Suprapubic skin (tissue), 4 donors: ENCODE measurements around the gene SLC43A1. TPM values are rescaled to one million over a fixed set of nuclear protein-coding genes. Genes with fewer than 3 reads are reported as not detected.

ENCODE experiments used
- DNase-seq, 2 donors: peaks; one replicate each; pipeline ENCODE4 v3.0.0-alpha.2; 2019; ENCODE audit warnings: low spot score in 2 of 2
- H3K27ac ChIP-seq: fragments of 200-600 bp; sonication (generic); one replicate; pipeline ENCODE4 v1.5.1; 2019
- H3K27me3 ChIP-seq: fragments of 200-600 bp; sonication (generic); one replicate; pipeline ENCODE4 v1.5.1; 2019
- H3K36me3 ChIP-seq: fragments of 200-600 bp; sonication (generic); one replicate; pipeline ENCODE4 v1.5.1; 2019
- H3K4me1 ChIP-seq: fragments of 200-600 bp; sonication (generic); one replicate; pipeline ENCODE4 v1.5.1; 2019
- H3K4me3 ChIP-seq: fragments of 200-600 bp; sonication (generic); one replicate; pipeline ENCODE4 v1.5.1; 2019; ENCODE audit warnings: mild to moderate bottlenecking
- H3K9me3 ChIP-seq: fragments of 200-600 bp; sonication (generic); one replicate; pipeline ENCODE4 v1.5.1; 2019
- EP300 ChIP-seq: sonication (generic); formaldehyde crosslinking; IDR thresholded peaks from one replicate; pipeline ENCODE4 v1.6.1; 2017; ENCODE audit warnings: antibody characterized with exemption
- POLR2A ChIP-seq, 2 donors: fragments of 450-650 bp; IDR thresholded peaks; one replicate each; pipeline ENCODE4 v1.6.1; 2017; ENCODE audit warnings: antibody characterized with exemption in 2 of 2, mild to moderate bottlenecking in 2 of 2, moderate library complexity in 2 of 2
- POLR2AphosphoS5 ChIP-seq, 3 donors: sonication (generic); formaldehyde crosslinking; IDR thresholded peaks; one replicate each; pipeline ENCODE4 v1.6.1; 2017; ENCODE audit warnings: antibody characterized with exemption in 3 of 3
- WGBS: methylation state at CpG from one replicate; pipeline ENCODE4 v1.1.5; 2018; 5-methylcytosine and 5-hydroxymethylcytosine counted together
- total RNA-seq, 4 donors: library from RNA; depleted of rRNA; stranded (reverse); fragments of >200 nt; gene quantifications; one replicate each; pipeline ENCODE4 v1.1.0, GENCODE V29; 2016
- TF ChIP-seq, protein P1 (sequence below), 2 donors: fragments of 200-600 bp in 1 of 2; fragments of 450-650 bp in 1 of 2; sonication (generic) in 1 of 2; IDR thresholded peaks; one replicate each; pipeline ENCODE4 v1.5.1; 2016 to 2019; ENCODE audit warnings: antibody characterized with exemption in 2 of 2, mild to moderate bottlenecking in 1 of 2, moderate library complexity in 1 of 2

SLC43A1 gene
- total RNA-seq, 4 donors from 2014 or later: 13.8 to 48.8 (median 22.3) TPM

DNA sequence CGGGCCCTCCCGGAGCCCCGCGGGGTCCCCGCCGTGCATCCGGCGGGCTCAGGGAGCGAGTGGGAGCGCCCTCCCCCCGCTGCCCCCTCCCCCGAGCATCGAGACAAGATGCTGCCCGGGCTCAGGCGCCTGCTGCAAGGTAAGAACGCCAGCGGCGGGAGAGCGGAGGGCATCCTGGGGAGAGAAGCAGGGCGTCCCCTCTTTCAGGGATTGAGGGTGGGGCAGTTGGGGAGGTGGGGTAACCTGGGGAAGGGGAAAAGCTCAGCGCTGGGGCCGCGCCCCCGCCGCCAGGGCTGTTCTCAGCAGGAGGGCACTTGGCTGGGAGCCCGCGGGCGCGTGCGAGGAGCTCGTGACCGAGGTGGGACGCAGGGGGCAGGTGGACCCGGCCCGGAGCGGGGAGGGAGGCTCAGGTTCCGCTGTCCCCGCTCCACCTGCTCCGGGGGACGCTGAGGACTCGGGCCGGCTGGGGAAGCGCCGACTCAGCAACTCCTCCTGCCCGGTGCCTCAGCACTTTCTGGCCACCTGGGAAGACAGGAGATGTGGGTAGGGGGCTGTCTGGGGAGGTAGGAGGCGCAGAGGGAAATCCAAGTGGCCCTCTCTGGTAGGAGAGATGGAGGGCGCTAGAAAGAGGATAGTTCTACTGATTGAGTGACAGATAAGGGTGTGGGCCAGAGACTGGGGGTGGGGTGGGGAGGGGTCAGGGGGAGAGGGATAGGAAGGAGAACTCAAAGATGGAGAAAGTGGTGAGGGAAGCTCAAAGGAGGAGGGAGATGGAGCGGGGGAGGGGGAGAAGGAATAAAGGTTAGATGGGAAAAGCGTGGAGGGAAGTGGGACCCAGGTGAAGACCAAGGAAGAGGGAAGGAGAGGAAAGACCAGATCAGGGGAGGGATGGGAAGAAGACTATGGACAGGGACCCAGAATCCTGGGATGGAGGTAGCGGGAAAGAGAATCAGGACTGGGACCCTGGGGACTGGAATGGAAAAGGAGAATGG, 54.4 kb downstream of the SLC43A1 start:
- WGBS: 24% methylated on average over 21 of the region's 50 CpGs
- no peaks in the 10 kb centered on the region for H3K9me3 ChIP-seq
- H3K27ac ChIP-seq: no peak overlapping the region
- DNase-seq: no peak
- peak overlapping the region; percentile 46 for H3K4me3 ChIP-seq
- peaks cover 22% of the 10 kb centered on the region for H3K27me3 ChIP-seq
- peaks cover 46% of the 10 kb centered on the region for H3K4me1 ChIP-seq
- H3K36me3 ChIP-seq: no peaks in the 10 kb centered on the region
- TF ChIP-seq, protein P1, sequence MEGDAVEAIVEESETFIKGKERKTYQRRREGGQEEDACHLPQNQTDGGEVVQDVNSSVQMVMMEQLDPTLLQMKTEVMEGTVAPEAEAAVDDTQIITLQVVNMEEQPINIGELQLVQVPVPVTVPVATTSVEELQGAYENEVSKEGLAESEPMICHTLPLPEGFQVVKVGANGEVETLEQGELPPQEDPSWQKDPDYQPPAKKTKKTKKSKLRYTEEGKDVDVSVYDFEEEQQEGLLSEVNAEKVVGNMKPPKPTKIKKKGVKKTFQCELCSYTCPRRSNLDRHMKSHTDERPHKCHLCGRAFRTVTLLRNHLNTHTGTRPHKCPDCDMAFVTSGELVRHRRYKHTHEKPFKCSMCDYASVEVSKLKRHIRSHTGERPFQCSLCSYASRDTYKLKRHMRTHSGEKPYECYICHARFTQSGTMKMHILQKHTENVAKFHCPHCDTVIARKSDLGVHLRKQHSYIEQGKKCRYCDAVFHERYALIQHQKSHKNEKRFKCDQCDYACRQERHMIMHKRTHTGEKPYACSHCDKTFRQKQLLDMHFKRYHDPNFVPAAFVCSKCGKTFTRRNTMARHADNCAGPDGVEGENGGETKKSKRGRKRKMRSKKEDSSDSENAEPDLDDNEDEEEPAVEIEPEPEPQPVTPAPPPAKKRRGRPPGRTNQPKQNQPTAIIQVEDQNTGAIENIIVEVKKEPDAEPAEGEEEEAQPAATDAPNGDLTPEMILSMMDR (IDR thresholded peaks at IDR 0.05): no peak
- TF ChIP-seq EP300 (no peak), POLR2AphosphoS5 (IDR thresholded peaks at IDR 0.05) (no peak), POLR2A (IDR thresholded peaks at IDR 0.05) (no peak)

DNA sequence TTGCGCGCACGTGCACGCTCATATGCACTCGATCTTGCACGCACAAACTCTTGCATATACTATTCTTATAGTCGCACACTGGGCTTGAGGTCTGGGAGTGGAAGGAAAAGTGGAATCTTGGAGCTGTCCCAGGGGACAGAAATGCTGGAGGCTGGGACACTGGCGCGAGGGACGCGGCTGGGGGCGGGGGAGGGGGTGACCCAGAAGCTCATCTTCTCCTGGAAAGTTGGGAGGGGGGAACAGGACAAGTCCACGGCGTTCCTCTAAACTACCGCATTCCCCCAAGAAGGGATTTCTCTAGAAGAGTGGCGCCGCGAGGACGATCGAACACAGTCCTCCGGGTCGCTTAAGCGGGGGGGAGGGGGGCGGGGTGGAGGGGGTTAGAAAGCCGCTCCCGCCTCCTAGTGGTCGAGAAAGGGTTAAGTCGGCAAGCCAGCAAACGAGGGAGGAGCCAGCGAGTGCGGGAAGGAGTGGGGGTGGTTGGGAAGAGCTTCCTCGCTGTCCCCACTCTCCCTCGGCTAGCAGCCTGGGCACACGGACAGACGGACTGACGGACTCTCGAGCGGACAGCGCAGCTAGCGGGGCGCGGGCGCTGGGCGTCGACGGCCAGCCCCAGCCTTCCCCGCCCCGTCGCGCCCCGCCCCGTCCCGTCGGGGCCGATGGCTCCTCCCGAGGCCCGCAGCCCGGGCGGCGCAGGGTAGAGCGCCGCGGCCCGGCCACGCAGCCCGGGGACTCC, 55.3 kb downstream of the SLC43A1 start, which contains the start of gene RTN4RL2:
TSS of gene RTN4RL2 (plus strand) at position 507 of the 736 bp plus-strand sequence. CDS start 338 bp downstream, outside the sequence.
- Histone ChIP-seq H3K4me3 (peak within 1 kb of the TSS; percentile 46), H3K27me3 (peaks cover 22% of the 10 kb centered on the region), H3K4me1 (peaks cover 46% of the 10 kb centered on the region), H3K27ac (no peak within 1 kb of the TSS), H3K9me3 (no peaks in the 10 kb centered on the region), H3K36me3 (no peaks in the 10 kb centered on the region)
- WGBS: 1% methylated on average over 29 of the region's 66 CpGs
- no peak for DNase-seq
- TF ChIP-seq, protein P1 (IDR thresholded peaks at IDR 0.05): peak in 1 of 2 donors; percentile 19
- no peak for TF ChIP-seq POLR2AphosphoS5 (IDR thresholded peaks at IDR 0.05)

DNA sequence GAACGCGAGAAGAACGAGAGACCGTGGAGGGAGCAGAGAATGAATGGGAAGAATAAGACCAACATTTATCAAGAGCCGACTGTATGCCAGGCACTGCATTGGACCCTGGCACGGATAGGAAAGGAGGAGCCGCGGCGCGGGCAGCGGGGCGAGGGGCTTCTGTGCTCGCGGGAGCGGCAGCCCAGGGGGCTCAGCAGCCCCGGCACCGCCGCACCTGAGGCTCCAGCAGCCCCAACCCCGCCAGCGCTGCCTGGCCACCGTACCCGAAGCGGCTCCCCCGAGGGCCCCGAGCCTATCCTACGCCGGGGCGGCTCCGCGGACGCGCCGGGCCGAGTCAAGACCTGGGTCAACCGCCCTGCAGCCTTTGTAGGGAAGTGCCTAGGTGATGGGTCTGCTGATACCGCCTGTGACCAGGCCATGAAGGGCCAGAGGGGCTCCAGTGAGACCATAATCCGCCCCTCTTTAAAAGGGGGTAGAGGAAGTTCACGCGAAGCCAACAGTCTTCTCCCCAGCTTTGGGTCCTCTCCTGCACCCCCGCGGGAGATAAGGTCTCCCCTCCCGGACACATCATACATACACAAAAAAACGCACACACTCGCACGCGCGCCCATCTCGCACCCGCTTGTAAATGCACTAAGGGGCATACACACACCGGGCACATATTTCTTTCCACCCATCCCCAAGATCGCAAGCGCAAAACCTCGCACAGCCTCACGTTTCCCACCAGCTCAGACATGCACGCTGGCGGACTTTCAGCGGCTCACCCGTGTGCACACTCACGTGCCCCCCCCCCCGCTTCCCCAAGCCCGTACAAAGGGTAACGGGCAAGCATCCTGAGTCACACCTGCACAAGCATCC, 56.1 kb downstream of the SLC43A1 start:
- WGBS: under 1% methylated on average over 42 of the region's 62 CpGs
- DNase-seq: no peak
- peaks cover 22% of the 10 kb centered on the region for H3K27me3 ChIP-seq

DNA sequence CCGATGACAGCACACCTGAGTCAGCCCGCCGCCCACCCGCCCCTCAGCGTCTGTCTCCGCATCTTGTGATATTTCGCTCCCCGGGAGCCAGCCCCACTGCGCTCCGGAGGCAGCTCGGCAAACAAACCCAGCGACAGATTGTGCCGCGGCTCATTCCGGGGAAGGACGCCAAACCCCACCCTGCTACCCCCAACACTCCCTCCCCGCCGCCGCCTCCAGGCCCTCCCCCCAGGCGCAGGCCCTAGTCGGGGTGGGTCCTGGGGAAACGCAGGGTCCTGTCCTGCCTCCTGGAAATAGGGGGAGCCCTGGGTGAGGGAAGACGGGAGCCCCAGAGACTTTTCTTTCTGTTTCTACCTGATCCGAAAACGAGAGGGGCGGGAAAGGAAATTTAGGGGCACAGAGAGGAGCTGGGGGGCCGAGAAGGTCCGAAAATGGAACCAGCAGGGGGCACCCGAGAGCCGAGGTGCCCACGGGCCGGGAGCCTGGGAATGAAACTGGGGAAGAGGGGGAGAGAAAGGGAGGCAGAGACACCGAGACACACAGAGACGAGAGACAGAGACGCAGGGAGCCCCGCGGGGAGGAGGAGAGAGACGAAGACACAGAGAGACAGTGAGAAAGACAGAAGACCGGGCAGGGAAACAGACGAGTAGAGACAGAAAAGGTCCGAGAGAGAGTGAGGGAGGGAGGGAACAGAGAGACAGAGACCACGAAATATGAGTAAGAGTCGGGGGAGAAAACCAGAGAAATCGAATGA, 56.9 kb downstream of the SLC43A1 start:
- Histone ChIP-seq H3K9me3 (no peaks in the 10 kb centered on the region), H3K27ac (no peak overlapping the region), H3K4me1 (peaks cover 46% of the 10 kb centered on the region), H3K4me3 (peak overlapping the region; percentile 46), H3K36me3 (no peaks in the 10 kb centered on the region), H3K27me3 (peaks cover 22% of the 10 kb centered on the region)
- DNase-seq: no peak
- TF ChIP-seq EP300: no peak
- TF ChIP-seq, protein P1 (IDR thresholded peaks at IDR 0.05): peak; percentile 53 to 79
- TF ChIP-seq POLR2AphosphoS5 (IDR thresholded peaks at IDR 0.05): no peak
- no peak for TF ChIP-seq POLR2A (IDR thresholded peaks at IDR 0.05)
- WGBS: under 1% methylated on average over 24 of the region's 44 CpGs

More for the DNA sequence above, 56.1 kb downstream of the SLC43A1 start:
- no peaks in the 10 kb centered on the region for H3K36me3 ChIP-seq
- peaks cover 46% of the 10 kb centered on the region for H3K4me1 ChIP-seq
- H3K27ac ChIP-seq: no peak overlapping the region
- H3K9me3 ChIP-seq: no peaks in the 10 kb centered on the region
- H3K4me3 ChIP-seq: peak overlapping the region; percentile 46
- TF ChIP-seq, protein P1 (IDR thresholded peaks at IDR 0.05): no peak
- TF ChIP-seq EP300 (no peak), POLR2A (IDR thresholded peaks at IDR 0.05) (no peak), POLR2AphosphoS5 (IDR thresholded peaks at IDR 0.05) (no peak)
